Measurements from ENCODE around the gene NANOG. TPM values are rescaled to one million over a fixed set of nuclear protein-coding genes. Genes with fewer than 3 reads are reported as not detected.
"Not testable (repeated sequence)": the region's sequence is repeated elsewhere in the genome, so short reads cannot be mapped to it uniquely, and the experiment has no call there.

Gene NANOG
- total and polyA plus RNA-seq, 2 of the 8 experiments (the other 6 are each of a cell fraction or from before 2014, with no cell fraction given): 53.7 to 231 TPM

DNA sequence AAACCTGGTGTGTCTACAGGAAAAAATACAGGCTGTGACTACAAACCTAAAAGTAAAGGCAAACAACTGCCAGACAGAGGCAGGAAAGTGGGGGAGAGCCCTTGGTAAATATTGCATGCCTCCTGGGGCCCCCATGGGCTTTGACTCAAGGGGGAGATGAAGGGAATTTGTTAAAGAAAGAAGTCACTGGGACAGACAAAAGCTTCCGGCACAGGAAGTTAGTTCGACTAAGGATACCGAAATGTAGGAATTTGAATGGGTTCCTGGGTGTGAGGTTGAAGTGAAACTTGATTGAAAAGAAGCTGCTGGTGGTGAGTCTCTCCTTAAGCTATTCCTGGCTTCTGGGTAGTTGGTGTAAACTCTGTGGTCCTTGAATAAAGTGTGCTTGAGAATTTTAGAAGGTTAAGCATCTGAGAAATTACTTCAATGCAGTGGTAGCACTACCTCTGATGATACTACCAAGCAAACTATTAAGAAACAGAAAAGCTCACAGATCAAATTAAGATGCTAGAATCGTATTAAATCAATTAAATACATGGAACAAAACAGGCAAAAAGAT is 9.6 kb downstream of the NANOG start:
- Histone ChIP-seq H3K4me3 (ENCODE audit: extremely low read depth in 1 of 4, insufficient read depth in 2 of 4, low read depth in 3 of 4, low read length in 4 of 4) (peak overlapping the region in 1 of 4 experiments; percentile 44; a peak in 1 of 8 replicates), H2AK5ac (ENCODE audit: low read depth, low read length) (peak overlapping the region; percentile 97; the same call in 1 of the 2 replicates), H4K5ac (ENCODE audit: insufficient read length, low read depth, low read length) (peak overlapping the region; percentile 97), H2BK20ac (ENCODE audit: low read length) (0 out of 2 replicates have a peak overlapping the region, but pooled peaks have one; percentile 94), H3K4me1 (replicated peaks in 1 of 4; ENCODE audit: control insufficient read depth in 3 of 4, insufficient read depth in 4 of 4, low read length in 3 of 4) (peaks cover 6 to 18% (median 13%) of the 10 kb centered on the region in 4 experiments), H3K36me3 (ENCODE audit: control insufficient read depth in 2 of 4, insufficient read depth in 4 of 4, low read length in 3 of 4) (peaks cover 2 to 35% (median 11%) of the 10 kb centered on the region in 4 experiments; a peak in 7 of 8 replicates), H2BK120ac (replicated peaks; ENCODE audit: low read depth, low read length) (peak overlapping the region; percentile 88), H4K91ac (replicated peaks; ENCODE audit: insufficient read length, low read length) (peak overlapping the region; percentile 98), H2BK12ac (ENCODE audit: low read depth, low read length) (peak overlapping the region; percentile 68; the same call in 1 of the 2 replicates), H3K4me2 (ENCODE audit: insufficient read depth in 1 of 2, low read depth in 2 of 2, low read length in 2 of 2) (peak overlapping the region; percentile 28 to 34; a peak in 2 of 4 replicates), H2BK5ac (ENCODE audit: low read depth, low read length) (peak overlapping the region; percentile 99), H3K27ac (ENCODE audit: low read depth, low read length) (peak overlapping the region; percentile 59; the same call in 1 of the 2 replicates)
- WGBS, 2 experiments (ENCODE audit: extremely low coverage in 1 of 2, insufficient coverage in 1 of 2, insufficient read length in 1 of 2, insufficient replicate concordance in 2 of 2, low coverage in 1 of 2, low lambda C conversion rate in 2 of 2, missing lambda C conversion rate in 1 of 2): 14% methylated on average over 1 of the region's 4 CpGs; no CpG with 5 or more reads in 1 of the 2 experiments
- not testable (repeated sequence) for H3K9me3 ChIP-seq (ENCODE audit: insufficient read depth in 2 of 2, low read depth in 1 of 2, low read length in 1 of 2); H2AFZ ChIP-seq (ENCODE audit: low read length); H3K14ac ChIP-seq (ENCODE audit: insufficient read length); H3K18ac ChIP-seq (ENCODE audit: extremely low read depth, low read length); H4K8ac ChIP-seq (ENCODE audit: extremely low read depth, insufficient read depth, low read length); H2BK15ac ChIP-seq (ENCODE audit: low read length); H4K20me1 ChIP-seq (replicated peaks in 1 of 2; ENCODE audit: control insufficient read depth in 1 of 2, insufficient read depth in 2 of 2, low read length in 2 of 2); H3K4ac ChIP-seq (replicated peaks; ENCODE audit: insufficient read length, low read depth, low read length); H3K56ac ChIP-seq (replicated peaks; ENCODE audit: insufficient read length, low read depth, low read length); H3K23ac ChIP-seq (ENCODE audit: insufficient read length); DNase-seq (ENCODE audit: low read depth in 1 of 2, low spot score in 2 of 2); H3K79me2 ChIP-seq (ENCODE audit: control insufficient read depth in 1 of 2, insufficient read depth in 2 of 2, low read length in 2 of 2); H3K79me1 ChIP-seq (ENCODE audit: low read depth, low read length); H3K27me3 ChIP-seq (replicated peaks in 1 of 4; ENCODE audit: control insufficient read depth in 3 of 4, extremely low read depth in 1 of 4, insufficient read depth in 3 of 4, low read length in 3 of 4); H3K23me2 ChIP-seq (ENCODE audit: low read depth, low read length); H3K9ac ChIP-seq (replicated peaks in 1 of 4; ENCODE audit: extremely low read depth in 1 of 4, low read depth in 3 of 4, low read length in 3 of 4)
- ChIA-PET CTCF (ENCODE audit: partially characterized antibody) (interaction anchor here (0.9 to 14.2 kb wide), 9 partner anchors 9 to 156 kb away, joined by 3 to 128 read pairs (median 5); partner anchors contain the start of genes GDF3 and NANOG), POLR2A (ENCODE audit: partially characterized antibody) (interaction anchor here (0.6 to 3.3 kb wide), 13 partner anchors 11 to 157 kb away, joined by 3 to 25 read pairs (median 3); partner anchors contain the start of gene NANOG)
- FAIRE-seq: peak; percentile 100

Measured in H1 (cell line).